Transverse colon (tissue), 4 donors: ENCODE measurements around the gene EZH1. TPM values are rescaled to one million over a fixed set of nuclear protein-coding genes. Genes with fewer than 3 reads are reported as not detected.
"Not testable (repeated sequence)": the region's sequence is repeated elsewhere in the genome, so short reads cannot be mapped to it uniquely, and the experiment has no call there.

Source experiments
- DNase-seq: peaks from one replicate; pipeline ENCODE4 v3.0.0-alpha.2; 2019
- H3K27ac ChIP-seq, 4 donors: fragments of 200-600 bp; sonication (generic); 2 replicates each; pipeline ENCODE4 v1.5.1; 2016 to 2018; ENCODE audit warnings: inconsistent platforms in 4 of 4
- H3K27me3 ChIP-seq: fragments of 200-600 bp; sonication (generic); 2 replicates; pipeline ENCODE4 v1.5.1; 2017; ENCODE audit warnings: inconsistent platforms
- H3K36me3 ChIP-seq, 4 donors: fragments of 200-600 bp; sonication (generic); 2 replicates each; pipeline ENCODE4 v1.5.1; 2017 to 2019; ENCODE audit warnings: inconsistent platforms in 4 of 4
- H3K4me1 ChIP-seq, 4 donors: fragments of 200-600 bp; sonication (generic); 2 replicates each; pipeline ENCODE4 v1.5.1; 2017 to 2020; ENCODE audit warnings: inconsistent platforms in 4 of 4
- H3K4me3 ChIP-seq, 4 donors: fragments of 200-600 bp; sonication (generic); 1 replicate in 1 of 4; 2 replicates in 3 of 4; pipeline versions ENCODE4 v1.5.1 to v1.6.1; 2017 to 2019; ENCODE audit warnings: inconsistent platforms in 4 of 4
- H3K9me3 ChIP-seq, 2 donors: fragments of 200-600 bp; sonication (generic); 2 replicates each; pipeline ENCODE4 v1.5.1; 2017 to 2019; ENCODE audit warnings: inconsistent platforms in 2 of 2
- CTCF ChIP-seq, 5 experiments: fragments of 200-600 bp in 3 of 5; fragments of 450-650 bp in 2 of 5; sonication (generic) in 3 of 5; IDR thresholded peaks; 1 replicate in 2 of 5; 2 replicates in 3 of 5; pipeline ENCODE4 v1.5.1; 2016 to 2017; ENCODE audit warnings: antibody characterized with exemption in 5 of 5, inconsistent platforms in 3 of 5, mild to moderate bottlenecking in 2 of 5, moderate library complexity in 1 of 5
- EP300 ChIP-seq: sonication (generic); formaldehyde crosslinking; IDR thresholded peaks from one replicate; pipeline ENCODE4 v1.6.1; 2017; ENCODE audit warnings: antibody characterized with exemption, low read depth
- POLR2A ChIP-seq: fragments of 450-650 bp; IDR thresholded peaks from one replicate; pipeline ENCODE4 v1.6.1; 2016; ENCODE audit warnings: antibody characterized with exemption, mild to moderate bottlenecking, moderate library complexity
- POLR2AphosphoS5 ChIP-seq, 3 donors: sonication (generic); formaldehyde crosslinking; IDR thresholded peaks; one replicate each; pipeline ENCODE4 v1.6.1; 2016; ENCODE audit warnings: antibody characterized with exemption in 3 of 3
- WGBS, 2 donors: methylation state at CpG; one replicate each; pipeline ENCODE4 v1.1.5; 2018; ENCODE audit warnings: low coverage in 1 of 2; 5-methylcytosine and 5-hydroxymethylcytosine counted together
- in situ Hi-C, 4 donors: fragments of 200-750 bp; cut with MboI; loops; one replicate each; pipeline versions ENCODE4 v1.15.0 to v1.15.1; 2017; ENCODE audit warnings: low sequenced_read_pairs in 3 of 4, low pct_ligation_motif_present in 1 of 4, low pct_unique_long_range_greater_than_20kb in 1 of 4
- intact Hi-C: fragments of 100-400 bp; cut with DNase I; formaldehyde crosslinking; loops from one replicate; pipeline ENCODE4 v1.15.1; 2023; ENCODE audit warnings: low total_unique reads
- total RNA-seq, 4 donors: library from RNA; depleted of rRNA; stranded (reverse); fragments of >200 nt; gene quantifications; one replicate each; pipeline ENCODE4 v1.1.0, GENCODE V29; 2016

Gene EZH1
- total RNA-seq, 4 donors from 2014 or later: 30.4 to 159 (median 43.4) TPM

DNA sequence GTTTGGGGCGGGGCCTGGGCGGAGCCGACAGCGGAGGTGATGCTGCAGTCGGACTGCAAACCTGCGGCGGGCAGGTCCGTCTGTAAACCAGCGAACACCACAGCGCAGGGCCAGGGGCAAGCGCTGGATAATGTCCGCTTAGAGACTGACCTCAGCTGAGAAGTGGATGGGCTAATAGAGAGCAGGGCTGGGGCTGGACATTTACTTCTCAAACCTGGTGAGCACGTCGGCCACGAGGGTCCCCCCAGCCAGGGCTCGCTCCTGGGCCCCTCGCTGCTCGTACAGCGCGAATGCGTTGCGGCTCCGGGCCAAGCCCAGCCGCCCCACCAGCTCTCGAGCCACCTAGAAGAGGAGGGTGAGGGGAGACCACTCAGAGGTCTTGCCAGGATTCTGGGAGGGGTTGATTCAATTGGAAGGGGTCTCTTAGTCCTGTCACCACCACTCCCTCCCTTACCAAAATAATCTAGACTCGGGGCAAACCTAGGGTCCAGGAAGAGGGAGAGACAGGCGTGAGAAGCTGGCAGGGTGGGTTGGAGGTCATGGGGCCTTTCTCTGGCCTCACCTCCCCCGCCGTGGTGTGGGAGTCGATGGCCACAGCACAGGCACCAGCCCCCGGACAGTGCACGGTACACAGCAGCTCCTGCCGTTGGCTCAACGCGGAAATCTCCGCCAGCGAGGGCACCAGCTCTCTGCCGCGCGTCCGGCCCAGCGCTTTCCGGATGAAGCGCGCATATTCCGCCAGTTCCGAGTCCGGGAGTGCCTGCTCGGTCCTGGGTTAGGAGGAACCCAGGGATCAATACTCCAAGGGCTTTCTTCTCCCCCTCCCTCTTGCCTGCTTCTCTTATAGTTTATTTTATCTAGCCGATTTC is 73.8 kb downstream of the EZH1 start:
- Histone ChIP-seq H3K4me1 (peaks cover 25 to 54% (median 45%) of the 10 kb centered on the region in 4 donors), H3K27me3 (no peaks in the 10 kb centered on the region), H3K9me3 (no peaks in the 10 kb centered on the region), H3K27ac (peak overlapping the region in 2 of 4 donors; percentile 1 to 39), H3K36me3 (no peaks in the 10 kb centered on the region), H3K4me3 (peak overlapping the region in 1 of 4 donors; percentile 30)
- 80 to 83% methylated on average over 1 to 46 of the region's 50 CpGs for WGBS, 2 donors
- in situ Hi-C loops (no loop called here), intact Hi-C loops (no loop called here)
- no peak for DNase-seq
- no peak for TF ChIP-seq POLR2AphosphoS5 (IDR thresholded peaks at IDR 0.05)
- TF ChIP-seq POLR2A: no peak
- TF ChIP-seq EP300: no peak
- TF ChIP-seq CTCF (IDR thresholded peaks at IDR 0.05): no peak

- no peaks in the 10 kb centered on the region for H3K36me3 ChIP-seq
- 76% methylated on average over 78 of the region's 87 CpGs; no CpG with 5 or more reads in 1 of the 2 donors for WGBS, 2 donors
- peak overlapping the region in 2 of 4 donors; percentile 1 to 79 for H3K27ac ChIP-seq
- peak overlapping the region in 2 of 4 donors; percentile 20 to 30 for H3K4me3 ChIP-seq
- no peaks in the 10 kb centered on the region for H3K27me3 ChIP-seq
- DNase-seq: no peak
- peaks cover 25 to 46% (median 38%) of the 10 kb centered on the region in 4 donors for H3K4me1 ChIP-seq
- TF ChIP-seq EP300 (no peak), POLR2AphosphoS5 (IDR thresholded peaks at IDR 0.05) (no peak)
- no peaks in the 10 kb centered on the region for H3K9me3 ChIP-seq
- intact Hi-C loops (no loop called here), in situ Hi-C loops (no loop called here)
Measured at GRCh38 chr17:42669977-42670788, 74.7 kb downstream of the EZH1 start.

DNA sequence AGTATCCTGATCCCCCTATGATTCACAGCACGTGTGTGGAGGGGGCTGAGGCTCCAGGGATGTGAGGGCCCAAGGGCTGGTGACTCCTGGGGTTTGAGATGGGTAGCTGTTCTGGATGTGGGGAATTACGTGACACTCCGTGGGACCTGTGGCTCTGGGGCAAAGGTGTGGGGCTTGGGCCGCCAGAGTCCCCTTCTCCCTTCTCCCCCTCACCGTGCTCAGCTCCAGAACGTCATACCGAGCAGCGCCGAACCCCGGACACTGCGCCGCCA is 75.2 kb downstream of the EZH1 start:
- Histone ChIP-seq H3K36me3 (no peaks in the 10 kb centered on the region), H3K9me3 (no peaks in the 10 kb centered on the region), H3K4me3 (no peak overlapping the region), H3K27ac (peak overlapping the region in 1 of 4 donors; percentile 79), H3K4me1 (peaks cover 23 to 40% (median 32%) of the 10 kb centered on the region in 4 donors), H3K27me3 (no peaks in the 10 kb centered on the region)
- TF ChIP-seq POLR2AphosphoS5 (IDR thresholded peaks at IDR 0.05) (no peak), POLR2A (no peak), CTCF (IDR thresholded peaks at IDR 0.05) (no peak), EP300 (no peak)
- 92% methylated on average over 12 of the region's 12 CpGs; no CpG with 5 or more reads in 1 of the 2 donors for WGBS, 2 donors
- in situ Hi-C loops (no loop called here), intact Hi-C loops (no loop called here)
- no peak for DNase-seq

GRCh38 chr17:42667088-42667951 is 77.5 kb downstream of the EZH1 start:
- DNase-seq: peak; percentile 59
- no peaks in the 10 kb centered on the region for H3K9me3 ChIP-seq
- H3K27me3 ChIP-seq: no peaks in the 10 kb centered on the region
- in situ Hi-C loops: no loop called here
- no peaks in the 10 kb centered on the region for H3K36me3 ChIP-seq
- peak overlapping the region; percentile 59 to 79 (median 76) for H3K27ac ChIP-seq
- no peak overlapping the region for H3K4me3 ChIP-seq
- peaks cover 19 to 25% (median 22%) of the 10 kb centered on the region in 4 donors for H3K4me1 ChIP-seq
- 15 to 40% methylated on average over 4 to 7 of the region's 7 CpGs for whole genome bisulfite sequencing, 2 donors
- TF ChIP-seq CTCF (IDR thresholded peaks at IDR 0.05) (no peak), POLR2AphosphoS5 (IDR thresholded peaks at IDR 0.05) (no peak), EP300 (no peak), POLR2A (no peak)
- intact Hi-C loops: no loop called here

GRCh38 chr17:42666126-42666525 is 78.7 kb downstream of the EZH1 start:
- in situ Hi-C loops, intact Hi-C loops, DNase-seq, H3K9me3 ChIP-seq, H3K4me3 ChIP-seq, H3K27me3 ChIP-seq, H3K36me3 ChIP-seq, H3K27ac ChIP-seq: not testable (repeated sequence)
- 90% methylated on average over 9 of the region's 16 CpGs; no CpG with 5 or more reads in 1 of the 2 donors for WGBS, 2 donors
- H3K4me1 ChIP-seq: peaks cover 19 to 25% (median 23%) of the 10 kb centered on the region in 4 donors
